Lower leg skin (tissue), 4 donors: ENCODE data around the gene SLC6A7. TPM values are rescaled to one million over a fixed set of nuclear protein-coding genes. Genes with fewer than 3 reads are reported as not detected.
"Not testable (repeated sequence)": the region's sequence is repeated elsewhere in the genome, so short reads cannot be mapped to it uniquely, and the experiment has no call there.

Experiments
- DNase-seq, 2 donors: peaks; one replicate each; pipeline ENCODE4 v3.0.0-alpha.2; 2019; ENCODE audit warnings: low spot score in 2 of 2
- H3K4me3 ChIP-seq: fragments of 200-600 bp; sonication (generic); 2 replicates; pipeline ENCODE4 v1.5.1; 2017; ENCODE audit warnings: mild to moderate bottlenecking, low read depth; ENCODE audit not compliant: poor library complexity, severe bottlenecking
- POLR2A ChIP-seq, 2 donors: fragments of 450-650 bp; IDR thresholded peaks; one replicate each; pipeline ENCODE4 v1.6.1; 2016 to 2017; ENCODE audit warnings: antibody characterized with exemption in 2 of 2, mild to moderate bottlenecking in 1 of 2, moderate library complexity in 1 of 2
- WGBS, 2 donors: methylation state at CpG; one replicate each; pipeline ENCODE4 v1.1.5; 2018; 5-methylcytosine and 5-hydroxymethylcytosine counted together
- intact Hi-C: fragments of 100-400 bp; cut with DNase I; formaldehyde crosslinking; loops from one replicate; pipeline ENCODE4 v1.15.0; 2023; ENCODE audit warnings: low total_unique reads
- total RNA-seq, 4 donors: library from RNA; depleted of rRNA; stranded (reverse); fragments of >200 nt; gene quantifications; one replicate each; pipeline ENCODE4 v1.1.0, GENCODE V29; 2016
- TF ChIP-seq, protein P1 (sequence below), 3 donors: fragments of 450-650 bp; IDR thresholded peaks; one replicate each; pipeline ENCODE4 v1.5.1; 2016; ENCODE audit warnings: antibody characterized with exemption in 3 of 3, mild to moderate bottlenecking in 3 of 3, moderate library complexity in 2 of 3

Gene SLC6A7
- total RNA-seq, 4 donors from 2014 or later, result 0.88 TPM; not detected in 3

DNA sequence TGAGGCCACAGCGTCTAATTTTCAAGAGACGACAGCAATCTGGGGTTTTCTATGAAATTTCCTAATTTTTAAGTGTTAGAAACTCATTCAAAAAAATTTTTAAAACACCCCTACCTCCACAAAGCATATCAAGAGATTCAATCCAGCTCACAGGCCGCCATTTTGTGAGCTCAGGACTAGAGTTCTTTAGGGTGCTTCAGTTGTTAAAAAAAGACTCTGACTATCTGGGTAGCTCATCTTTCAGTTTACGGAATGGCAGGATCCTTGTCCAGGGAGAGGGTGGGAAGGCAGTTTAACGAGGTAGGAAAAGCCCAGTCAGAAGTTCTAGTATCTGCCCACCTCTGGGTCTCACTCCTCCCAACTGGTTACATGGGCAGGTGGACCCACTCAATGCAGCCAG is 56.6 kb downstream of the SLC6A7 start:
- TF ChIP-seq POLR2A (IDR thresholded peaks at IDR 0.05), result no peak
- TF ChIP-seq, protein P1, sequence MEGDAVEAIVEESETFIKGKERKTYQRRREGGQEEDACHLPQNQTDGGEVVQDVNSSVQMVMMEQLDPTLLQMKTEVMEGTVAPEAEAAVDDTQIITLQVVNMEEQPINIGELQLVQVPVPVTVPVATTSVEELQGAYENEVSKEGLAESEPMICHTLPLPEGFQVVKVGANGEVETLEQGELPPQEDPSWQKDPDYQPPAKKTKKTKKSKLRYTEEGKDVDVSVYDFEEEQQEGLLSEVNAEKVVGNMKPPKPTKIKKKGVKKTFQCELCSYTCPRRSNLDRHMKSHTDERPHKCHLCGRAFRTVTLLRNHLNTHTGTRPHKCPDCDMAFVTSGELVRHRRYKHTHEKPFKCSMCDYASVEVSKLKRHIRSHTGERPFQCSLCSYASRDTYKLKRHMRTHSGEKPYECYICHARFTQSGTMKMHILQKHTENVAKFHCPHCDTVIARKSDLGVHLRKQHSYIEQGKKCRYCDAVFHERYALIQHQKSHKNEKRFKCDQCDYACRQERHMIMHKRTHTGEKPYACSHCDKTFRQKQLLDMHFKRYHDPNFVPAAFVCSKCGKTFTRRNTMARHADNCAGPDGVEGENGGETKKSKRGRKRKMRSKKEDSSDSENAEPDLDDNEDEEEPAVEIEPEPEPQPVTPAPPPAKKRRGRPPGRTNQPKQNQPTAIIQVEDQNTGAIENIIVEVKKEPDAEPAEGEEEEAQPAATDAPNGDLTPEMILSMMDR (IDR thresholded peaks at IDR 0.05), result no peak
- DNase-seq, result no peak
- intact Hi-C loops, result no loop called here
- 92% methylated on average over 5 of the region's 5 CpGs for WGBS, 2 donors
- H3K4me3 ChIP-seq, result no peak overlapping the region

DNA sequence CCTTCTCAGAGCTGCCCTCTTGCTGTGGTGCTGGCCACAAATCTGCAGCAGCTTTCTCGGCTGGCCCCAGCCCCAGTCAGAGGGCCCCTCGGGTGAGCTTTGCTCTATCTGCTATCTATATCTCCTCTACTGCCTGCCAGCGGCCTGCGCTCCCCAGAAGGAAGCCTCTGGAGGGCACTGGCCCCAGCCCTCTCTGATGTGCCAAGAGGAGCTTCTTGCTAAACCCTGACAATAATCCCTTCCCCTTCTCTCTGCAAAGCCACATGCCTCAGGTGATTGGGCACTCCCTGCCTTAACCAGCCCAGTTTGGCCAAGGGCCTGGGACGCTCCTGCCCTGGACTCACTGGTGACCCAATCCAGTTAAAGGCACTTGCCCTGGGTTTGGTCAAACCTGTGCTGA is 57.0 kb downstream of the SLC6A7 start:
- DNase-seq, result no peak
- no peak overlapping the region for H3K4me3 ChIP-seq
- intact Hi-C loops, result no loop called here
- TF ChIP-seq, protein P1 (IDR thresholded peaks at IDR 0.05), result no peak
- no peak for TF ChIP-seq POLR2A (IDR thresholded peaks at IDR 0.05)
- WGBS, 2 donors, result 86 to 90% methylated on average over 4 to 5 of the region's 5 CpGs

- 90 to 98% methylated on average over 9 of the region's 9 CpGs for WGBS, 2 donors
- DNase-seq, result no peak
- TF ChIP-seq, protein P1 (IDR thresholded peaks at IDR 0.05), result no peak
- TF ChIP-seq POLR2A (IDR thresholded peaks at IDR 0.05), result no peak
- intact Hi-C loops, result no loop called here
- no peak overlapping the region for H3K4me3 ChIP-seq
Observed at GRCh38 chr5:150247726-150248125, 57.9 kb downstream of the SLC6A7 start.

- H3K4me3 ChIP-seq, DNase-seq, intact Hi-C loops: not testable (repeated sequence)
- WGBS, 2 donors, result 97% methylated on average over 6 of the region's 6 CpGs
Observed at GRCh38 chr5:150248493-150248892, 58.6 kb downstream of the SLC6A7 start.

DNA sequence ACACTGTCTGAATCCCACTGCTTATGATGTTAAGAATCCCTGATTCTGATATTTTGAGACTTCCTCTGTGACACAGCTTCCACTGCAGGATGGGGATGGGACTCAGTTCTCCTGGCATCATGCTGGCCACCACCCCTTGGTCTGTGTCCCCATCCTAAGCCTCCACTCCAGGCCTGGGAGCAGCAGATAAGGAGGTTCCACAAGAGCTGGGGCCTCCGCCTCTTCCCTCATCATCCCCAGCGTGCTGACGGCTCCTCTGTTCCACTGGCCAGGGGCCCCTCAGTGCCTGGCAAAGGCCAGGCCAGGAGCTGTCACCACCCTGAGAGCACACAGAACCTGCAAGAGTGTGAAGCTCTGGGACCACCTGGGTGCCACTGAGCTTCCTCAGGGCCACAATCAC is 59.1 kb downstream of the SLC6A7 start:
- DNase-seq, result no peak
- intact Hi-C loops, result no loop called here
- H3K4me3 ChIP-seq, result no peak overlapping the region
- 96 to 100% methylated on average over 3 of the region's 3 CpGs for WGBS, 2 donors
- TF ChIP-seq POLR2A (IDR thresholded peaks at IDR 0.05), result no peak
- TF ChIP-seq, protein P1 (IDR thresholded peaks at IDR 0.05), result no peak

DNA sequence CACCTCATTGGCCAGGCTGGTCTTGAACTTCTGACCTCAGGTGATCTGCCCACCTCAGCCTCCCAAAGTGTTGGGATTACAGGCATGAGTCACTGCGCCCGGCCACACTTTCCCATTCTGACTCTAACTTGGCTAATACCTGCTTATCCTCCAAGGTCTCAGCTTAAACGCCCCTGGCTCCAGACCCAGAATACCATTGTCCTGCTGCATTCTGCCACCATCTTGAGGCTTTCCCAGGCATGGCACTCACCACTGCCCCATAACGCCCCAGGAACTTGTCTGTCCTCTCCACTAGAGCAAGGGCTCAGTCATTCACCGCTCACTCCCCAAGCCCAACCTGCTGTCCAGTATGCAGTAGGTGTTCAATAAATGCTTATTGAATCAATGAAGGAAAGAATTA is 59.9 kb downstream of the SLC6A7 start:
- DNase-seq, result no peak
- H3K4me3 ChIP-seq, result no peak overlapping the region
- intact Hi-C loops, result no loop called here
- TF ChIP-seq, protein P1 (IDR thresholded peaks at IDR 0.05), result no peak
- no peak for TF ChIP-seq POLR2A (IDR thresholded peaks at IDR 0.05)
- WGBS, 2 donors, result 89 to 99% methylated on average over 5 of the region's 5 CpGs
